ENCODE results near the gene MOB3A. TPM values are rescaled to one million over a fixed set of nuclear protein-coding genes. Genes with fewer than 3 reads are reported as not detected.

MOB3A gene
- total and polyA plus RNA-seq, 10 of the 15 experiments (the other 5 are each of a cell fraction or from before 2014, with no cell fraction given): 7.5 to 229 (median 79.4) TPM

- DNase-seq (ENCODE audit: low read depth, low spot score): peak; percentile 96
- FAIRE-seq: peak; percentile 91
- intact Hi-C loops (cut with micrococcal nuclease; ENCODE audit: unreplicated experiment) (loop anchor here (1.0 to 5.0 kb wide), 4 partner anchors 9 to 537 kb away; partner anchors contain the start of gene AP3D1), in situ Hi-C loops (cut with MboI) (loop anchor here (5.0 to 10.0 kb wide), 2 partner anchors 68 to 820 kb away; partner anchors contain the start of genes BTBD2 and CIRBP)
- H3K4me2 ChIP-seq (ENCODE audit: control insufficient read depth, insufficient read depth): peak overlapping the region; percentile 36
- peak; percentile 47 for ATAC-seq
- H4K20me1 ChIP-seq (ENCODE audit: control insufficient read depth, insufficient read depth): peaks cover 11% of the 10 kb centered on the region
- H3K79me2 ChIP-seq (ENCODE audit: control insufficient read depth, insufficient read depth, low read length): peaks cover 81% of the 10 kb centered on the region
- RAD21 ChIA-PET (ENCODE audit: unreplicated experiment): interaction anchor here (0.7 to 1.2 kb wide), 4 partner anchors 8 to 43 kb away, joined by 3 to 4 read pairs (median 4); no protein-coding TSS in a partner anchor
- BruUV-seq (replicated peaks): TSS peak; percentile 83
- peaks cover 43% of the 10 kb centered on the region for H3K4me1 ChIP-seq (ENCODE audit: control insufficient read depth, insufficient read depth, low read length)
- CTCF ChIA-PET: interaction anchor here (0.6 to 1.3 kb wide), 2 partner anchors 16 to 187 kb away, joined by 3 to 4 read pairs; no protein-coding TSS in a partner anchor
- no peak overlapping the region for H2AFZ ChIP-seq (ENCODE audit: control insufficient read depth, low read depth, low read length)
- no peaks in the 10 kb centered on the region for H3K27me3 ChIP-seq (replicated peaks in 1 of 2; ENCODE audit: control insufficient read depth in 2 of 2, insufficient read depth in 2 of 2, low read length in 1 of 2)
- peak overlapping the region; percentile 93 for H3K27ac ChIP-seq (ENCODE audit: control insufficient read depth, insufficient read depth)
- H3K4me3 ChIP-seq: peak overlapping the region; percentile 95
- POLR2A ChIA-PET: interaction anchor here (0.6 to 3.8 kb wide), 13 partner anchors 9 to 1406 kb away, joined by 3 to 60 read pairs (median 7); partner anchors contain the start of gene MKNK2
- SMC1A ChIA-PET (ENCODE audit: uncharacterized antibody, unreplicated experiment): interaction anchor here (1.4 to 6.1 kb wide), 3 partner anchors 9 to 86 kb away, joined by 3 to 43 read pairs (median 7); partner anchors contain the start of gene MOB3A
- 2% methylated on average over 28 of the region's 28 CpGs for WGBS (ENCODE audit: insufficient coverage, insufficient replicate concordance, low lambda C conversion rate, missing lambda C conversion rate)
- peak overlapping the region; percentile 79 for H3K9ac ChIP-seq (ENCODE audit: control insufficient read depth, insufficient read depth, low read length)
- H3K36me3 ChIP-seq (ENCODE audit: control insufficient read depth in 2 of 2, insufficient read depth in 2 of 2, low read length in 1 of 2): peaks cover 9 to 11% of the 10 kb centered on the region in 2 experiments
- no peaks in the 10 kb centered on the region for H3K9me3 ChIP-seq (replicated peaks; ENCODE audit: control insufficient read depth, insufficient read depth, low read length)
- TF ChIP-seq ZNF384 (IDR thresholded peaks at IDR 0.05; ENCODE audit: borderline replicate concordance, low read depth, low read length): peak; percentile 100
- peak; percentile 92 for TF ChIP-seq ATF2 (IDR thresholded peaks at IDR 0.05; ENCODE audit: low read length)
- peak; percentile 78; the same call in 1 of the 2 replicates for TF ChIP-seq DPF2 (IDR thresholded peaks at IDR 0.05)
- peak; percentile 91 for TF ChIP-seq MEF2A (IDR thresholded peaks at IDR 0.05; ENCODE audit: insufficient read depth, low read depth, low read length)
- TF ChIP-seq JUNB (IDR thresholded peaks at IDR 0.05): no peak; the same call in 1 of the 2 replicates
- TF ChIP-seq ATF7 (IDR thresholded peaks at IDR 0.05; ENCODE audit: low read depth): peak; percentile 85
- TF ChIP-seq ZBTB33 (IDR thresholded peaks at IDR 0.05): no peak
- TF ChIP-seq POLR2A (IDR thresholded peaks at IDR 0.05; ENCODE audit: low read depth, low read length): peak; percentile 93
- TF ChIP-seq SKIL (IDR thresholded peaks at IDR 0.05; ENCODE audit: low read depth, poor library complexity, severe bottlenecking): peak; percentile 90
- TF ChIP-seq CHD4 (IDR thresholded peaks at IDR 0.05): no peak
- TF ChIP-seq SP1 (IDR thresholded peaks at IDR 0.05; ENCODE audit: low read depth, low read length): peak; percentile 95
- TF ChIP-seq PKNOX1 (IDR thresholded peaks at IDR 0.05): peak; percentile 70
- TF ChIP-seq FOXM1 (IDR thresholded peaks at IDR 0.05; ENCODE audit: low read depth, low read length): peak; percentile 97
- TF ChIP-seq CBX3 (IDR thresholded peaks at IDR 0.05; ENCODE audit: borderline replicate concordance, low read depth): no peak
- TF ChIP-seq NRF1 (conservative IDR thresholded peaks at IDR 0.05; ENCODE audit: low read depth, low read length): no peak; the same call in 1 of the 2 replicates
- no peak for TF ChIP-seq ZNF622 (IDR thresholded peaks at IDR 0.05)
- TF ChIP-seq SMARCA5 (IDR thresholded peaks at IDR 0.05): peak; percentile 95
- TF ChIP-seq NFXL1 (IDR thresholded peaks at IDR 0.05; ENCODE audit: borderline replicate concordance): no peak
Measured at GRCh38 chr19:2084993-2085720, 11.0 kb downstream of the MOB3A start.

Data from GM12878 (cell line).